NCI-H510A (cell line): ENCODE results near the gene SYT1.
"Not testable (repeated sequence)": the region's sequence is repeated elsewhere in the genome, so short reads cannot be mapped to it uniquely, and the experiment has no call there.

Source experiments
- DNase-seq: peaks from one replicate; lab custom pipeline; 2025; lab: John Stamatoyannopoulos, UW

Gene SYT1

GRCh38 chr12:79141776-79142175 lies 277.2 kb downstream of the SYT1 start:
- no peak for DNase-seq

- DNase-seq: no peak
These were observed 279.2 kb downstream of the SYT1 start for GRCh38 chr12:79143803-79144202.

- DNase-seq: no peak
These were observed 287.4 kb downstream of the SYT1 start for GRCh38 chr12:79151956-79152355.

GRCh38 chr12:79155683-79156082 lies 291.1 kb downstream of the SYT1 start:
- no peak for DNase-seq

GRCh38 chr12:79156846-79157463 lies 292.4 kb downstream of the SYT1 start:
- DNase-seq: no peak

GRCh38 chr12:79161249-79161934 lies 296.8 kb downstream of the SYT1 start:
- DNase-seq: no peak

- no peak for DNase-seq
These were observed 297.7 kb downstream of the SYT1 start for GRCh38 chr12:79162147-79162772.

- DNase-seq: no peak
These were observed 298.4 kb downstream of the SYT1 start for GRCh38 chr12:79162948-79163347.

GRCh38 chr12:79164890-79165289 lies 300.3 kb downstream of the SYT1 start:
- DNase-seq: no peak

- DNase-seq: no peak
These were observed 304.1 kb downstream of the SYT1 start for GRCh38 chr12:79168687-79169086.

GRCh38 chr12:79174626-79175025 lies 310.1 kb downstream of the SYT1 start:
- DNase-seq: no peak

- DNase-seq: no peak
These were observed 318.4 kb downstream of the SYT1 start for GRCh38 chr12:79183003-79183402.

- DNase-seq: no peak
These were observed 319.4 kb downstream of the SYT1 start for GRCh38 chr12:79183926-79184325.

GRCh38 chr12:79186506-79186905 lies 321.9 kb downstream of the SYT1 start:
- DNase-seq: no peak

- DNase-seq: no peak
These were observed 322.5 kb downstream of the SYT1 start for GRCh38 chr12:79187032-79187431.

GRCh38 chr12:79191391-79191790 lies 326.8 kb downstream of the SYT1 start:
- DNase-seq: no peak

GRCh38 chr12:79194595-79194994 lies 330.0 kb downstream of the SYT1 start:
- DNase-seq: no peak

GRCh38 chr12:79199166-79199565 lies 334.6 kb downstream of the SYT1 start:
- no peak for DNase-seq

GRCh38 chr12:79200176-79200575 lies 335.6 kb downstream of the SYT1 start:
- DNase-seq: no peak

- no peak for DNase-seq
These were observed 338.6 kb downstream of the SYT1 start for GRCh38 chr12:79203058-79203647.

- no peak for DNase-seq
These were observed 342.3 kb downstream of the SYT1 start for GRCh38 chr12:79206871-79207270.

GRCh38 chr12:79210403-79210802 lies 345.8 kb downstream of the SYT1 start:
- DNase-seq: not testable (repeated sequence)

GRCh38 chr12:79217306-79217705 lies 352.7 kb downstream of the SYT1 start:
- peak; percentile 77 for DNase-seq
